GM21367 (cell line): Measurements from ENCODE around the gene LRRN4CL.
"Not testable (repeated sequence)": the region's sequence is repeated elsewhere in the genome, so short reads cannot be mapped to it uniquely, and the experiment has no call there.

ENCODE experiments used
- ATAC-seq: cut with Tn5 transposase; IDR thresholded peaks from one replicate; pipeline ENCODE4 v1.9.1; 2021; ENCODE audit not compliant: unreplicated experiment

The LRRN4CL gene

GRCh38 chr11:62710001-62710345 lies 20.6 kb upstream of the LRRN4CL start:
- no peak for ATAC-seq

DNA sequence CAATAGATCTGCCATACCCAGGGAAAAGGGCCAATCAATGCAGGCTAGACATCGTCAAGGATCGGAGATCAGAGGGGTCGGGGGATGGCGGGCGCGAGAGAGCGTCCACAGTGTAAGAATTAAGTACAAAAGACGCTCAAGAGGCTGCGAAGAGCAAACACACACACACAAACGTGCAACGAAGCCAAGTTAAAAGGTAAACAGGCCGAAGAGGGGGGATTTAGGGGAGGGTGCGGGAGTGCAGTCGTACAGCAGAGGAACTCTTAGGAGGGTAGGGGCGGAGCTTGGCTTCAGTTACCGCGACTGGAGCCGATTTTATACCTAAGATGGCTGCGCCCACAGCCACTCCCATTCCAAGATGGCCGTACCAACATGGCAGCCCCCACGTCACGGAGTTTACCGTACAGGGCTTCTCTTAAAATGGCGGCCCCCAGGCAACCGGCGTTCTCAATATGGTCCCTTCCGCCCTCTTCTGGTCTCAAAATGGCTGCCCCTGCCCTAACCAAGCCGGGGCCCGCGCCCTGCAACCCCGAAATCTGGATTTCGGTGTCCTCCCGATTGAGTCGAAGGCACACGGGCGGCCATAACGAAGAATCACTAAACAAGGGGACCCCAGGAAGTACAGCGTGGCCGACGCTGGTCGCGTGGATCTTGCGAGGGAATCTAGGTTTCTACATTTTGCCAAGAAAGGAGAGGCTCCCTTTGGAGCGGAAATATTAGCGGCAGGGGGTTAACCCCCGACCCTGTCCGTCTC lies 20.1 kb upstream of the LRRN4CL start:
- ATAC-seq, result peak; percentile 56

- ATAC-seq, result no peak
Measured at GRCh38 chr11:62708793-62709192, 19.5 kb upstream of the LRRN4CL start.

DNA sequence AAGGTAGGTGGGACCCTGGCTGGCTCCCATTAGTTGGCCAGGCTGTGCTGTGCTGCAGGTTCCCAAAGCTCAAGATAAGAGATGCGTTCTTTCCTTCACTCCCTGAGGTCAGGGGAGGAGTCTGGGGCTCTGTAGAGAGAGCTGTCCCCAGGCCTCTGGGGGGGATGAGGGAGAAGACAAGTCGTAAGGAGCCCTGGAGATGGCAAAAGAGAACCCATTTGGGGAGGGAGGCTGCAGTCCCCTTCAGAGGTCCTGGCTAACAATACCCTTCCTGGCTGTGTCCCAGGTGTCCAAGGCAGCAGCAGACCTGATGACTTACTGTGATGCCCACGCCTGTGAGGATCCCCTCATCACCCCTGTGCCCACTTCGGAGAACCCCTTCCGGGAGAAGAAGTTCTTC lies 19.1 kb upstream of the LRRN4CL start:
- ATAC-seq, result no peak

DNA sequence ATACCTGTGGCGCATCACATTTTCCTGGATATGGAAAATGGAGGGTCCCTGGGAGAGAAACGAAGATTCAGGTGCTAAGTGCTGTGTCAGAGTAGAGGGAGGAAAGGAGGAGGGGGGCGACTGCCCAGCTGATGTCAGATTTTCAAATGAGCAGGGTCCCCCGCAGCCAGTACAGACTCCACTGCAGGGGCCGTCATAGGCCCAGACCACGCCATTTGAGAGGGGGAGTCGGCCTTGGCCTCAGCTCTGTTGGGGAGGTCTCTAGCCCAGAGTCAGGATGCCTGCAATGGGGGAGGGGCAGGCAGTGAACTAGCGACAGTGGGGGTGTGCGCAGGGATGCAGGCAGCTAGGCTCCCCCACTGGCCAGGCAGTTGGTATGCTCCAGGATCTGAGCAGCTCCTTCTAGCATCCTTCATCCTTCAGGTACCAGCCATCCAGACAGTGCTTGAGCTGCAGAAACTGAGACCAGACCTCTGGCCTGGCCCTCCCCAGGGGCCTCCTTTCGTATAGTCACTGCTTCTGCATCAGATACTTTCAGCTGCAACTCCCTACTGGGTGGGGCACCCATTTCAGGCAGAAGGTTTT lies 18.0 kb upstream of the LRRN4CL start, which contains the start of the genes BSCL2 and GNG3:
TSS of gene BSCL2 (minus strand) at position 148 of the 585 bp plus-strand sequence. CDS start 229 bp downstream, outside the sequence.
TSS of gene GNG3 (plus strand) at position 400 of the 585 bp plus-strand sequence. CDS start 620 bp downstream, outside the sequence.
- ATAC-seq, result no peak

DNA sequence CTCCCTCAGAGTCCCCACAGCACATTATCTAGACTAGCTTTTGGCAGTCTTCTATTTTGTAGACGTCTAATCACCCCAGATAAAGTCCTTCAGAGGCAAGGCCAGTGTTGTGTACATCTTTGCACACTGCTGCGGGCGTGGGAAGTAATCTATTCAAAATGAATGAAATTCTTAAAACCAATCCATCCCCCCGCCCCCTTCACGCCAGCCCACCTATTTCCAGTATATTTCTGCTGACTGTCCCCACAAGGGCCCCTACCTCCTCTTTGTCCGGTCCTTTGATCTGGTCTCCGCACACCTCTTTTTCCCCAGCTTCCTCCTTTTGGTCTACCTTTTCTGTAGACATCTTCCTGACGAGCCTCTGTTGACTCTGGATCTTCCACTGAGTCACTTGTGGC lies 17.5 kb upstream of the LRRN4CL start:
- no peak for ATAC-seq

- ATAC-seq, result peak; percentile 54
Measured at GRCh38 chr11:62705880-62706849, 16.8 kb upstream of the LRRN4CL start.

DNA sequence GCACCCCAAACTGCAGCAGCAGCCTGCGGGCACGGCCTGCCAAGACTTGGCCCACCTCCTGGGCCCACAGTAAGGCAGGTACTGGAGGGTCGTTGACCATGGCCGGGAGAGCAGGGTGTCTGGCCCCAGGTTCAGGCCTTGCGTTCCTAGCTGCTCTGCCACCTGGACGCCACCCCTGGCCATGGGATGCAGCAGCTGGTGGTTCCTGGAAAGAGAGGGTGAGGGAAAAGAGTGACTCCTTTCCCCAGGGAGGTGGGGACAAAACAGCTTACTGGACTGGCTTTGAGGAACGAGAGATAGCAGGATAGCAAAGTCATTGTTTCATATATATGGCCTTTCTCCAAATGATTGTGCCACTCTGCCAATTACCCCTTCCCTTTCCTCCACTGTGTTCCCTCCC lies 16.1 kb upstream of the LRRN4CL start:
- ATAC-seq, result no peak

- not testable (repeated sequence) for ATAC-seq
Measured at GRCh38 chr11:62703921-62704320, 14.6 kb upstream of the LRRN4CL start.

DNA sequence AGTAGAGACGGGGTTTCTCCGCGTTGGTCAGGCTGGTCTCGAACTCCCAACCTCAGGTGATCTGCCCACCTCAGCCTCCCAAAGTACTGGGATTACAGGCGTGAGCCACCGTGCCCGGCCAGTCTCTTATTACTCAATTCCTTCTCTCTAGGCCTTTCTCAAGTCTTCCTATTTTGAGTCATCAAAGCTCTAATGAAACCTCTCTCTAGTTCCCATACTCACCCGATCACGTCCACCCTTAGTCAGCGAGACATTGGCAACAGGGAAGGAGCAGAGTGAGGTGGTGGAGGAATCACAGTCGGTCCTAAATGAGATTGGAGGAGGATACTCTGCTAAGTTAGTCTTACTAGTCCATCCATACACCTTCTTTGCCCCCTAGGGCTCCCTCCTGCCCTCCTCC lies 12.9 kb upstream of the LRRN4CL start:
- ATAC-seq, result no peak

- no peak for ATAC-seq
Measured at GRCh38 chr11:62694455-62695167, 5.3 kb upstream of the LRRN4CL start.

GRCh38 chr11:62693624-62694023 lies 4.3 kb upstream of the LRRN4CL start:
- ATAC-seq, result not testable (repeated sequence)

- ATAC-seq, result no peak
Measured at GRCh38 chr11:62688491-62688890, 839 bp downstream of the LRRN4CL start.

- ATAC-seq, result no peak
Measured at GRCh38 chr11:62687508-62688396, 1.6 kb downstream of the LRRN4CL start.

DNA sequence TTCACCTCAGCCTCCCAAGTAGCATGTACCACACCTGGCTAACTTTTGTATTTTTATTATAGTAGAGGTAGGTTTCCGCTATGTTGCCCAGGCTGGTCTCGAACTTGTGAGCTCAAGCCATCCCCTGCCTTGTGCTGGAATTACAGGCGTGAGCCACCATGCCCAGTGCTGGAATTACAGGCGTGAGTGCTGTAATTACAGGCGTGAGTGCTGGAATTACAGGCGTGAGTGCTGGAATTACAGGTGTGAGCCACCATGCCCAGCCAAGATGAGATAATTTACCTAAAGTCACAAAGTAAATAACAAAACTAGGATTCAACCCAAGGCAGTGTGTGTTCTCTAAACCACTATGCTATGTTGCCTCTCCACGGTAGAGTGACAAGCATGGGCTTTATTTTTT lies 6.8 kb downstream of the LRRN4CL start:
- no peak for ATAC-seq

DNA sequence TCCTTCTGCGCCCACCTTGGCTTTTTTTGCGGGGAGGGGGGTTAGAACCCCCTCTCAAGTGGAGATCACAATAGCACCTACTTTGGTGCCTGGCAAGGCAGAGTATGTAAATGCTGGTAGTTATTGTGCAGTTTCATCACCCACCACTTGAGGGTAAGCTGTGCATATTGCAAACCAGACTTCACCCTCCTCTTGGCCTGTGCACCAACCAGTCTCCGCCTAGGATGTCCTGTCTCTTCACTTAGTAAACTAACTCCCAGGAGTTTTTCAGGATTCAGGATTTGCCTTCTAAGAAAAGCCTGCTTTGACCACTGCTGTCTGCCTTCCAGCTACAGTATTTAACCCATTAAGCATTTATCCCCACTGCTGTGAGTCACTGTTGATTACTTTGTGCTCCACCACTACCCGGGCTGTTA lies 8.5 kb downstream of the LRRN4CL start:
- ATAC-seq, result no peak

GRCh38 chr11:62678770-62679696 lies 10.3 kb downstream of the LRRN4CL start, which contains the start of gene UBXN1:
Gene UBXN1, minus strand, starts transcription at chr11:62679073. Its CDS starts 150 bp downstream, at chr11:62678923.
- ATAC-seq, result peak; percentile 64

DNA sequence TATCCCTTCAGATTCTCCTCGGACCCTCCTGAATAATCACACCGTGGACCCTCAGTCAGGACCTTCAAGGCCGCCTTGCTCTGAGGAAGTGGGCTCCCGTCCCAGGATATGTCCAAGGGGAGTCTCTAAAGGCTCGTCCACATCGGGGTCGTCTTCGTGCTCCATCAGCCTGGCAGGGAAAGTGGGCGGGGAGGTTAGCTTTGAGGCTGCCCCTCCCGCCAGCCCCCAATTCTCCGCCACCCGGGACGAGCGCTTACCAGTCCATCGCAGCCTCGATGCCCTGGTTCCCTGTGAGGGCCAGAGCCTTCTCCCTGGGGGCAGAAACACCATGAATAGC lies 10.9 kb downstream of the LRRN4CL start:
- ATAC-seq, result no peak

- no peak for ATAC-seq
Measured at GRCh38 chr11:62677714-62678113, 11.6 kb downstream of the LRRN4CL start.
